ENCODE results near the gene KRTAP10-7. TPM values are rescaled to one million over a fixed set of nuclear protein-coding genes. Genes with fewer than 3 reads are reported as not detected.
"Not testable (repeated sequence)": the region's sequence is repeated elsewhere in the genome, so short reads cannot be mapped to it uniquely, and the experiment has no call there.

Gene KRTAP10-7
- not detected for total RNA-seq
- polyA plus RNA-seq, result not detected

- H3K4me3 ChIP-seq (ENCODE audit: low read length in 2 of 2); H3K9me3 ChIP-seq (ENCODE audit: control insufficient read depth in 1 of 2, low read length in 2 of 2); H3K36me3 Mint-ChIP-seq; CTCF ChIA-PET (ENCODE audit: partially characterized antibody); H3K4me3 Mint-ChIP-seq; H3K36me3 ChIP-seq (ENCODE audit: insufficient read depth, low read length); intact Hi-C loops (cut with micrococcal nuclease); H3K4me1 Mint-ChIP-seq; POLR2A ChIA-PET (ENCODE audit: partially characterized antibody); DNase-seq; H3K27ac ChIP-seq (ENCODE audit: low read depth, low read length); H3K4me1 ChIP-seq (ENCODE audit: insufficient read depth, low read length); H3K27me3 ChIP-seq (ENCODE audit: insufficient read depth, low read length): not testable (repeated sequence)
- Mint-ChIP-seq H3K27me3 (peaks cover 13% of the 10 kb centered on the region in 2 donors), H3K27ac (peak within 1 kb of the TSS in 5 of 7 donors; percentile 29 to 83 (median 50)), H3K9me3 (peaks cover 0 to 12% (median 5%) of the 10 kb centered on the region in 8 donors)
Measured at GRCh38 chr21:44600118-44600978, at the start of gene KRTAP10-7. KRTAP10-7 (plus strand) TSS chr21:44600597; CDS start chr21:44600622, 25 bp downstream.

DNA sequence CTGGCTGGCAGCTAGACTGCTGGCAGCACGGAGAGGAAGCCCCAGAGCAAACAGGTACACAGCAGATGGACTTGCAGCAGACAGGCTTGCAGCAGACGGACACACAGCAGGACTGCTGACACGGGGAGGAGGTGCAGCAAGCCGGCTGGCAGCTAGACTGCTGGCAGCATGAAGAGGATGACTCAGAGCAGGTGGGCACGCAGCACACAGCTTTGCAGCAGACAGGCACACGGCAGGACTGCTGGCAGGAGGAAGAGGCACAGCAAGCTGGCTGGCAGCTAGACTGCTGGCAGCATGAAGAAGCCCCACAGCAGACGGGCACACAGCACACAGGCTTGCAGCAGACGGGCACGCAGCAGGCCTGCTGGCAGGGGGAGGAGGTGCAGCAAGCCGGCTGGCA, 49.6 kb upstream of the KRTAP10-7 start:
- H3K27ac ChIP-seq (ENCODE audit: low read depth, low read length), result no peak overlapping the region
- peaks cover 13 to 22% of the 10 kb centered on the region in 2 donors for H3K36me3 Mint-ChIP-seq
- H3K4me3 Mint-ChIP-seq, result no peak overlapping the region
- H3K9me3 ChIP-seq (ENCODE audit: control insufficient read depth in 1 of 2, low read length in 2 of 2), result no peaks in the 10 kb centered on the region
- peaks cover 0 to 30% (median 22%) of the 10 kb centered on the region in 8 donors for H3K9me3 Mint-ChIP-seq
- POLR2A ChIA-PET (ENCODE audit: partially characterized antibody), result no interaction called here
- H3K27me3 Mint-ChIP-seq, result peaks cover 0 to 1% of the 10 kb centered on the region in 2 donors
- H3K27ac Mint-ChIP-seq, result peak overlapping the region in 1 of 7 donors; percentile 73
- intact Hi-C loops (cut with micrococcal nuclease), result no loop called here
- peaks cover 20% of the 10 kb centered on the region for H3K4me1 ChIP-seq (ENCODE audit: insufficient read depth, low read length)
- no peaks in the 10 kb centered on the region for H3K36me3 ChIP-seq (ENCODE audit: insufficient read depth, low read length)
- no peak overlapping the region for H3K4me3 ChIP-seq (ENCODE audit: low read length in 2 of 2)
- no peaks in the 10 kb centered on the region for H3K27me3 ChIP-seq (ENCODE audit: insufficient read depth, low read length)
- no peak for DNase-seq
- CTCF ChIA-PET (ENCODE audit: partially characterized antibody), result no interaction called here
- peaks cover 19 to 35% (median 27%) of the 10 kb centered on the region in 4 donors for H3K4me1 Mint-ChIP-seq

DNA sequence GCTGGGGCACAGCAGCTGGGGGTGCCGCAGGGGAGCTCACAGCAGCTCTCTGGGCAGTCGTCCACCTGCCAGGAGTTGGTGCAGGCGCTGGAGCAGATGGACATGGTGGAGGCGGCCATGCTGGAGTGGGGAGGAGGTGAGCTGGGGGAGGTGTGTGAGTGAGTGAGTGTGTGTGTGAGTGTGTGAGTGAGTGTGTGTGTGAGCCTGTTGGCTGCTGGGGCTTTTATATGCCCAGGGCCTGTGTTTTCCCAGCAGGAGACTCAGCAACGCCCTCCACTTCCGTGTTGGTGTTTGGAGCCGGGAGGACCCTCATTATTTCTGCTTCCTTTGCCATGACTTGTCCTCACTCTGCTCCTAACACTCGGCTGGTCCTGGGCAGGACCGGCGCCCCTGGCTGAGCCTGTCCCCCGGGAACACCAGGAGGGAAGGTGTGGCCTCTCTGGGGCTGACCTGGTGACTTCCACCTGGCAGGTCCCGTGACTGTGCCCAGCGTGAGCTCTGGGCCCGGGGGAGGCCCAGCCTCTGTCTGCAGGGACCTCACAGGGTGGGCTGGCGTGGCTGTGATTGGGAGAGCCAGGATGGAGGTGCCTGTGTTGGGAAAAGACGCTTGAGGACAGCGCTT, 48.9 kb upstream of the KRTAP10-7 start, which contains the start of gene KRTAP10-2:
Gene KRTAP10-2, minus strand, starts transcription at position 166 of the 622 bp plus-strand sequence. Its CDS starts 47 bp downstream, at position 119.
- intact Hi-C loops (cut with micrococcal nuclease), result no loop called here
- no peak for DNase-seq
- Mint-ChIP-seq H3K9me3 (peaks cover 0 to 26% (median 18%) of the 10 kb centered on the region in 8 donors), H3K4me1 (peaks cover 19 to 35% (median 27%) of the 10 kb centered on the region in 4 donors), H3K27ac (peak within 1 kb of the TSS in 1 of 7 donors; percentile 73), H3K36me3 (peaks cover 13 to 22% of the 10 kb centered on the region in 2 donors), H3K4me3 (peak within 1 kb of the TSS in 1 of 8 donors; percentile 29), H3K27me3 (peaks cover 0 to 1% of the 10 kb centered on the region in 2 donors)
- no peaks in the 10 kb centered on the region for H3K36me3 ChIP-seq (ENCODE audit: insufficient read depth, low read length)
- H3K27me3 ChIP-seq (ENCODE audit: insufficient read depth, low read length), result no peaks in the 10 kb centered on the region
- no peak within 1 kb of the TSS for H3K27ac ChIP-seq (ENCODE audit: low read depth, low read length)
- H3K4me1 ChIP-seq (ENCODE audit: insufficient read depth, low read length), result peaks cover 20% of the 10 kb centered on the region
- H3K9me3 ChIP-seq (ENCODE audit: control insufficient read depth in 1 of 2, low read length in 2 of 2), result no peaks in the 10 kb centered on the region
- CTCF ChIA-PET (ENCODE audit: partially characterized antibody), result no interaction called here
- POLR2A ChIA-PET (ENCODE audit: partially characterized antibody), result no interaction called here
- H3K4me3 ChIP-seq (ENCODE audit: low read length in 2 of 2), result no peak within 1 kb of the TSS

- peaks cover 14 to 29% (median 22%) of the 10 kb centered on the region in 4 donors for H3K4me1 Mint-ChIP-seq
- H3K4me3 Mint-ChIP-seq, result no peak overlapping the region
- peaks cover 0 to 1% of the 10 kb centered on the region in 2 donors for H3K27me3 Mint-ChIP-seq
- H3K9me3 Mint-ChIP-seq, result peaks cover 0 to 19% (median 12%) of the 10 kb centered on the region in 8 donors
- no peak overlapping the region for H3K27ac Mint-ChIP-seq
- H3K36me3 ChIP-seq (ENCODE audit: insufficient read depth, low read length), result no peaks in the 10 kb centered on the region
- intact Hi-C loops (cut with micrococcal nuclease), result no loop called here
- ChIA-PET CTCF (ENCODE audit: partially characterized antibody) (no interaction called here), POLR2A (ENCODE audit: partially characterized antibody) (no interaction called here)
- peaks cover 15% of the 10 kb centered on the region for H3K4me1 ChIP-seq (ENCODE audit: insufficient read depth, low read length)
- DNase-seq, result no peak
- no peak overlapping the region for H3K4me3 ChIP-seq (ENCODE audit: low read length in 2 of 2)
- no peak overlapping the region for H3K27ac ChIP-seq (ENCODE audit: low read depth, low read length)
- no peaks in the 10 kb centered on the region for H3K9me3 ChIP-seq (ENCODE audit: control insufficient read depth in 1 of 2, low read length in 2 of 2)
- no peaks in the 10 kb centered on the region for H3K27me3 ChIP-seq (ENCODE audit: insufficient read depth, low read length)
- peaks cover 7 to 16% of the 10 kb centered on the region in 2 donors for H3K36me3 Mint-ChIP-seq
Measured at GRCh38 chr21:44552136-44552535, 48.3 kb upstream of the KRTAP10-7 start.

GRCh38 chr21:44552681-44553080, 47.7 kb upstream of the KRTAP10-7 start:
- DNase-seq, result no peak
- H3K4me3 ChIP-seq (ENCODE audit: low read length in 2 of 2), result no peak overlapping the region
- H3K27me3 ChIP-seq (ENCODE audit: insufficient read depth, low read length), result no peaks in the 10 kb centered on the region
- intact Hi-C loops (cut with micrococcal nuclease), result no loop called here
- peaks cover 9% of the 10 kb centered on the region for H3K4me1 ChIP-seq (ENCODE audit: insufficient read depth, low read length)
- peaks cover 0 to 13% (median 6%) of the 10 kb centered on the region in 8 donors for H3K9me3 Mint-ChIP-seq
- peaks cover 10 to 24% (median 16%) of the 10 kb centered on the region in 4 donors for H3K4me1 Mint-ChIP-seq
- H3K36me3 ChIP-seq (ENCODE audit: insufficient read depth, low read length), result no peaks in the 10 kb centered on the region
- peaks cover 0 to 1% of the 10 kb centered on the region in 2 donors for H3K27me3 Mint-ChIP-seq
- no peak overlapping the region for H3K4me3 Mint-ChIP-seq
- ChIA-PET POLR2A (ENCODE audit: partially characterized antibody) (no interaction called here), CTCF (ENCODE audit: partially characterized antibody) (interaction anchor here (1.0 to 1.4 kb wide), 2 partner anchors 42 to 190 kb away, joined by 3 read pairs; no protein-coding TSS in a partner anchor)
- no peak overlapping the region for H3K27ac Mint-ChIP-seq
- H3K36me3 Mint-ChIP-seq, result peaks cover 3 to 10% of the 10 kb centered on the region in 2 donors
- H3K9me3 ChIP-seq (ENCODE audit: control insufficient read depth in 1 of 2, low read length in 2 of 2), result no peaks in the 10 kb centered on the region
- no peak overlapping the region for H3K27ac ChIP-seq (ENCODE audit: low read depth, low read length)

DNA sequence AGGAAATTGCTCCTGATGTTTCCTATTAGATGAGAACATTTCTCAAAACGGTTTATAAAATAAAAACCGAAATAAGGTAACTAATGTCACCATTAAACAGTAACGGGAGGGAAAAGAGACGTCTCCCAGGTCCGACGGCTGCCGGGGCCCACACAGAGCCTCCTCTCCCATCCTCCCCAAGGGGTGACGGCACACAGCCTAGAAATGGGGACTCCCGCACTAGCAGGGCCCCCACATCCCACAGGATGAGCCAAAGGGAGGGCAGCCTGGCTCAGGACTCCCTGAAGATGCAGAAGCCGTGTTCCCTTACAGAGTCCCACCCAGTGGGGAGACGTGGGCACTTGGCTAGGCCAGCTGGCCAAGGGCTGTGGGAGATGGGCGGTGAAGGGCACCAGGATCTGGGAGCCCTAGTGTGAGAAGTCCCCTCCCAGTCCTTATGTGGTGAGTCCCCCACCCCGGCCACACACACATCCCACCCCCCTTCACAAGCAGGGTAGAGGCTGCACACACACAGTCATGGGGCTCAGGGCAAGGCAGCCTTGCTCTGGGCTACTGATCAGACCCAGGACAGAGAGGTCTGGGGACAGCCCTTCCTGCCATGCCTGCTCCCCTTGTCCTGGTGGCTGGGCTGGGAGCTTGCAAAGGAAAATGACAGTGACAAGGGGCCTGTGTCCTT, 45.1 kb upstream of the KRTAP10-7 start:
- ChIA-PET CTCF (ENCODE audit: partially characterized antibody) (no interaction called here), POLR2A (ENCODE audit: partially characterized antibody) (no interaction called here)
- Histone ChIP-seq H3K4me1 (ENCODE audit: insufficient read depth, low read length) (no peaks in the 10 kb centered on the region), H3K27ac (ENCODE audit: low read depth, low read length) (no peak overlapping the region), H3K36me3 (ENCODE audit: insufficient read depth, low read length) (no peaks in the 10 kb centered on the region), H3K27me3 (ENCODE audit: insufficient read depth, low read length) (no peaks in the 10 kb centered on the region), H3K9me3 (ENCODE audit: control insufficient read depth in 1 of 2, low read length in 2 of 2) (no peaks in the 10 kb centered on the region), H3K4me3 (ENCODE audit: low read length in 2 of 2) (no peak overlapping the region)
- Mint-ChIP-seq H3K27me3 (peaks cover 0 to 4% of the 10 kb centered on the region in 2 donors), H3K36me3 (peaks cover 0 to 3% of the 10 kb centered on the region in 2 donors), H3K4me1 (peaks cover 0 to 5% (median 0%) of the 10 kb centered on the region in 4 donors), H3K4me3 (no peak overlapping the region), H3K9me3 (peaks cover 0 to 23% (median 9%) of the 10 kb centered on the region in 8 donors), H3K27ac (no peak overlapping the region)
- no peak for DNase-seq
- intact Hi-C loops (cut with micrococcal nuclease), result no loop called here

DNA sequence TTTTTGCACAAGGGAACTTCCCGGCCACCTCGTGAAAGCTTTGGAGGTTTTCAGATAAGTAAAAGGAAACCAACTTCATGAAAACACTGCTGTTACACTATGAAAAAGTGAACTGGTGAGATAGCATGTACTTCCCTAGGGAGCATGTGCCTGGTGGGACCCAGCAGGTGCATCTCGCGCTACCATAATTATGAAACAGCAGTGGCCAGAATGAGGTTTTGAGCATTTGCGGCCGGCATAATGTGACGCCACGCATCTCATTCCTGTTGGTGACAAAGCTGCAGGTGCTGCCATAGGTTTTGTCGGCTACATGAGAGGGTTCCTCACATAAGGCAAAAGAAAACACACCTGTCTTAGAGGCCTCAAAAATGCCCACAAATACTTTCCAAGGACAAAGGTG, 43.5 kb upstream of the KRTAP10-7 start:
- Mint-ChIP-seq H3K9me3 (peaks cover 2 to 38% (median 18%) of the 10 kb centered on the region in 8 donors), H3K4me3 (no peak overlapping the region), H3K27me3 (peaks cover 0 to 4% of the 10 kb centered on the region in 2 donors), H3K36me3 (peaks cover 2 to 3% of the 10 kb centered on the region in 2 donors), H3K4me1 (no peaks in the 10 kb centered on the region), H3K27ac (no peak overlapping the region)
- no peaks in the 10 kb centered on the region for H3K27me3 ChIP-seq (ENCODE audit: insufficient read depth, low read length)
- no peaks in the 10 kb centered on the region for H3K4me1 ChIP-seq (ENCODE audit: insufficient read depth, low read length)
- ChIA-PET CTCF (ENCODE audit: partially characterized antibody) (no interaction called here), POLR2A (ENCODE audit: partially characterized antibody) (no interaction called here)
- no peak overlapping the region for H3K27ac ChIP-seq (ENCODE audit: low read depth, low read length)
- DNase-seq, result no peak
- H3K9me3 ChIP-seq (ENCODE audit: control insufficient read depth in 1 of 2, low read length in 2 of 2), result no peaks in the 10 kb centered on the region
- no peaks in the 10 kb centered on the region for H3K36me3 ChIP-seq (ENCODE audit: insufficient read depth, low read length)
- intact Hi-C loops (cut with micrococcal nuclease), result no loop called here
- H3K4me3 ChIP-seq (ENCODE audit: low read length in 2 of 2), result no peak overlapping the region
